ENCODE results near the gene CAMK2G. TPM values are rescaled to one million over a fixed set of nuclear protein-coding genes. Genes with fewer than 3 reads are reported as not detected.

Gene CAMK2G
- polyA plus RNA-seq, 1 experiment = 43.8 TPM

GRCh38 chr10:73785211-73785720 lies 89.1 kb downstream of the CAMK2G start, which contains the start of gene ZSWIM8:
Gene ZSWIM8 (plus strand): TSS chr10:73785606. CDS start chr10:73785879, 273 bp downstream.
- POLR2A ChIA-PET = no interaction called here
- peak; percentile 85 for DNase-seq (ENCODE audit: low read depth)
- CTCF ChIA-PET = interaction anchor here (0.6 to 1.7 kb wide), 3 partner anchors 9 to 95 kb away, joined by 3 to 6 read pairs (median 5); no protein-coding TSS in a partner anchor
- peaks cover 18% of the 10 kb centered on the region for H3K36me3 ChIP-seq (ENCODE audit: control insufficient read depth, insufficient read depth, low read length)
- H3K4me3 ChIP-seq (ENCODE audit: low read depth, low read length) = peak within 1 kb of the TSS; percentile 74
- TF ChIP-seq CTCF (IDR thresholded peaks at IDR 0.05; ENCODE audit: insufficient read depth, low read depth, low read length) = 0 out of 2 replicates have a peak, but pooled peaks have one; percentile 2
- no peaks in the 10 kb centered on the region for H3K27me3 ChIP-seq (ENCODE audit: control insufficient read depth, insufficient read depth, low read length)

GRCh38 chr10:73782749-73783085 lies 91.6 kb downstream of the CAMK2G start:
- H3K27me3 ChIP-seq (ENCODE audit: control insufficient read depth, insufficient read depth, low read length) = no peaks in the 10 kb centered on the region
- peaks cover 4% of the 10 kb centered on the region for H3K36me3 ChIP-seq (ENCODE audit: control insufficient read depth, insufficient read depth, low read length)
- ChIA-PET POLR2A (interaction anchor here (2.4 kb wide), 1 partner anchor 11 kb away, joined by 9 read pairs; a partner anchor contains a TSS), CTCF (interaction anchor here (0.5 to 1.7 kb wide), 2 partner anchors 97 to 728 kb away, joined by 3 to 13 read pairs; no protein-coding TSS in a partner anchor)
- DNase-seq (ENCODE audit: low read depth) = no peak
- H3K4me3 ChIP-seq (ENCODE audit: low read depth, low read length) = peak overlapping the region; percentile 99
- TF ChIP-seq CTCF (IDR thresholded peaks at IDR 0.05; ENCODE audit: insufficient read depth, low read depth, low read length) = no peak

GRCh38 chr10:73781879-73782748 lies 92.2 kb downstream of the CAMK2G start, which contains the start of gene CHCHD1:
Gene CHCHD1 (plus strand): TSS chr10:73782048. CDS start chr10:73782076, 28 bp downstream.
- Histone ChIP-seq H3K36me3 (ENCODE audit: control insufficient read depth, insufficient read depth, low read length) (peaks cover 5% of the 10 kb centered on the region), H3K27me3 (ENCODE audit: control insufficient read depth, insufficient read depth, low read length) (no peaks in the 10 kb centered on the region), H3K4me3 (ENCODE audit: low read depth, low read length) (peak within 1 kb of the TSS; percentile 99)
- ChIA-PET POLR2A (interaction anchor here (0.9 to 2.4 kb wide), 3 partner anchors 10 to 52 kb away, joined by 3 to 9 read pairs (median 5); a partner anchor contains a TSS), CTCF (interaction anchor here (0.7 to 1.7 kb wide), 2 partner anchors 11 to 97 kb away, joined by 3 to 13 read pairs; a partner anchor contains a TSS)
- TF ChIP-seq CTCF (IDR thresholded peaks at IDR 0.05; ENCODE audit: insufficient read depth, low read depth, low read length) = no peak
- no peak for DNase-seq (ENCODE audit: low read depth)

GRCh38 chr10:73781548-73781878 lies 92.8 kb downstream of the CAMK2G start:
- H3K4me3 ChIP-seq (ENCODE audit: low read depth, low read length) = peak overlapping the region; percentile 99
- no peak for TF ChIP-seq CTCF (IDR thresholded peaks at IDR 0.05; ENCODE audit: insufficient read depth, low read depth, low read length)
- H3K36me3 ChIP-seq (ENCODE audit: control insufficient read depth, insufficient read depth, low read length) = peaks cover 5% of the 10 kb centered on the region
- CTCF ChIA-PET = interaction anchor here (0.7 to 1.0 kb wide), 2 partner anchors 10 to 97 kb away, joined by 3 to 5 read pairs; a partner anchor contains a TSS
- no peaks in the 10 kb centered on the region for H3K27me3 ChIP-seq (ENCODE audit: control insufficient read depth, insufficient read depth, low read length)
- DNase-seq (ENCODE audit: low read depth) = no peak
- POLR2A ChIA-PET = interaction anchor here (0.9 to 2.4 kb wide), 3 partner anchors 9 to 51 kb away, joined by 3 to 9 read pairs (median 5); a partner anchor contains a TSS

GRCh38 chr10:73780966-73781365 lies 93.4 kb downstream of the CAMK2G start:
- Histone ChIP-seq H3K4me3 (ENCODE audit: low read depth, low read length) (peak overlapping the region; percentile 99), H3K27me3 (ENCODE audit: control insufficient read depth, insufficient read depth, low read length) (no peaks in the 10 kb centered on the region), H3K36me3 (ENCODE audit: control insufficient read depth, insufficient read depth, low read length) (peaks cover 7% of the 10 kb centered on the region)
- no peak for TF ChIP-seq CTCF (IDR thresholded peaks at IDR 0.05; ENCODE audit: insufficient read depth, low read depth, low read length)
- ChIA-PET POLR2A (interaction anchor here (0.6 to 2.4 kb wide), 3 partner anchors 9 to 51 kb away, joined by 3 to 9 read pairs (median 5); a partner anchor contains a TSS), CTCF (interaction anchor here (0.7 to 1.0 kb wide), 2 partner anchors 8 to 98 kb away, joined by 3 to 5 read pairs; no protein-coding TSS in a partner anchor)
- DNase-seq (ENCODE audit: low read depth) = no peak
